Measurements from ENCODE around the gene SLC8A1. TPM values are rescaled to one million over a fixed set of nuclear protein-coding genes. Genes with fewer than 3 reads are reported as not detected.

The SLC8A1 gene
- total and polyA plus RNA-seq, 8 donors = 5.4 to 39.7 (median 6.6) TPM

DNA sequence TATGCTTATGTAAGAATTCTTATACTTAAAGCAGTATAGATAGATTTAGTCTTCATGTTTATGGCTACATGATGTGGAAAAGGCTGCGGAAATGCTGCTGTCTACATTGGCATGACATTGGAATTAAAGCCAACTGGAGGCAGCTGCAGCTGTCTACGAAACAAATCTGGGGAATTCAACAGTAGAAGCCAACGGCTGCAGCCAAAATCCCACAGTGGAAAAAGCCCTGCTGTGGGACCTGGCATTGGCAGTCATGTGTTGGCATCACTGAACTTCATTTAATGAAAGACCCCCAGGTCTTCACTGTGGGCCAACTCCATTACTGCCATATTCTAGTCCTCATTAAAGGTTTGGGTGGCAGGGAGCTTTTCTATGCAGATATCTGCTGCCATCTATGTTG lies 223.6 kb downstream of the SLC8A1 start:
- DNase-seq = no peak
- intact Hi-C loops (cut with DNase I) = no loop called here
- H3K9me3 ChIP-seq = no peaks in the 10 kb centered on the region

DNA sequence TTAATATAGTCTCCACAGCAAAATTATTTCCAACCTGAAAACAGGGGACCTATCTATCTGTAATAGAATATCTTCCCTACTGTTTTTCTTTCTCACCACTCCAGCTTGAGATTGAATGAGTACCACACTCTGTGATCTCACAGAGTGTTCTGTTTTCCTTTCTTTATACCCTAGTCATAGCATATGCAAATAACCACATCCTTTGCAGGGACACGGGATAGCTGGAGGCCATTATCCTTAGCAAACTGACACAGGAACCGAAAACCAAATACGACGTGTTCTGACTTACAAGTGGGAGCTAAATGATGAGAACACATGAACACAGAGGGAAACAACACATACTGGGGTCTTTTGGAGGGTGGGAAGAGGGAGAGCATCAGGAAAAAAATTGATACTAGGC lies 224.7 kb downstream of the SLC8A1 start:
- ATAC-seq = no peak
- TF ChIP-seq, protein P1, sequence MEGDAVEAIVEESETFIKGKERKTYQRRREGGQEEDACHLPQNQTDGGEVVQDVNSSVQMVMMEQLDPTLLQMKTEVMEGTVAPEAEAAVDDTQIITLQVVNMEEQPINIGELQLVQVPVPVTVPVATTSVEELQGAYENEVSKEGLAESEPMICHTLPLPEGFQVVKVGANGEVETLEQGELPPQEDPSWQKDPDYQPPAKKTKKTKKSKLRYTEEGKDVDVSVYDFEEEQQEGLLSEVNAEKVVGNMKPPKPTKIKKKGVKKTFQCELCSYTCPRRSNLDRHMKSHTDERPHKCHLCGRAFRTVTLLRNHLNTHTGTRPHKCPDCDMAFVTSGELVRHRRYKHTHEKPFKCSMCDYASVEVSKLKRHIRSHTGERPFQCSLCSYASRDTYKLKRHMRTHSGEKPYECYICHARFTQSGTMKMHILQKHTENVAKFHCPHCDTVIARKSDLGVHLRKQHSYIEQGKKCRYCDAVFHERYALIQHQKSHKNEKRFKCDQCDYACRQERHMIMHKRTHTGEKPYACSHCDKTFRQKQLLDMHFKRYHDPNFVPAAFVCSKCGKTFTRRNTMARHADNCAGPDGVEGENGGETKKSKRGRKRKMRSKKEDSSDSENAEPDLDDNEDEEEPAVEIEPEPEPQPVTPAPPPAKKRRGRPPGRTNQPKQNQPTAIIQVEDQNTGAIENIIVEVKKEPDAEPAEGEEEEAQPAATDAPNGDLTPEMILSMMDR (IDR thresholded peaks at IDR 0.05) = no peak
- H3K27ac ChIP-seq = no peak overlapping the region

More for the DNA sequence above, 223.6 kb downstream of the SLC8A1 start:
- Histone ChIP-seq H3K27ac (no peak overlapping the region), H3K27me3 (no peaks in the 10 kb centered on the region), H3K36me3 (no peaks in the 10 kb centered on the region), H3K4me1 (no peaks in the 10 kb centered on the region), H3K4me3 (no peak overlapping the region)
- TF ChIP-seq, protein P1 (IDR thresholded peaks at IDR 0.05) = no peak
- ATAC-seq = no peak

DNA sequence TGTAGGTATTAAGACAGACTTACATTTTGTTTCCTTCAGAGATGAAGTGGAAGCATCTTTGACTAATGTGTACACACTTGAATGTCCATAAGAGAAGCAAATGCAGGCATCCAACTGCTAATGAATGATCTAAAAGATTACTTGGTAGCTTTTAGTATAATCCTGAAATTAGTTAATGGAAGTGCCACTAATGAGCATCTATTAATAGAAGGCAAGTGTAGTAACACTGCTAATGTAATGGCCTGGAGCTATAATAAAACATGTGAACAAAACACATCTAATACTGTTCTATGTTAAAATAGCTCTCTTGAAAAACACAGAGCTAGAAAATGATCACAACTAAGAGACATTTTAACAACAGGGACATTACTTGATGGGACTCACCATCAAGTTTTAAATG lies 225.3 kb downstream of the SLC8A1 start:
- H3K9me3 ChIP-seq = no peaks in the 10 kb centered on the region
- H3K4me3 ChIP-seq = no peak overlapping the region
- no peaks in the 10 kb centered on the region for H3K27me3 ChIP-seq
- intact Hi-C loops (cut with DNase I) = no loop called here
- DNase-seq (no peak), ATAC-seq (no peak)
- no peaks in the 10 kb centered on the region for H3K36me3 ChIP-seq
- H3K27ac ChIP-seq = no peak overlapping the region
- TF ChIP-seq, protein P1 (IDR thresholded peaks at IDR 0.05) = no peak
- no peaks in the 10 kb centered on the region for H3K4me1 ChIP-seq

More for the DNA sequence above, 224.7 kb downstream of the SLC8A1 start:
- intact Hi-C loops (cut with DNase I) = no loop called here
- Histone ChIP-seq H3K4me1 (no peaks in the 10 kb centered on the region), H3K4me3 (no peak overlapping the region), H3K9me3 (no peaks in the 10 kb centered on the region), H3K36me3 (no peaks in the 10 kb centered on the region), H3K27me3 (no peaks in the 10 kb centered on the region)
- no peak for DNase-seq

DNA sequence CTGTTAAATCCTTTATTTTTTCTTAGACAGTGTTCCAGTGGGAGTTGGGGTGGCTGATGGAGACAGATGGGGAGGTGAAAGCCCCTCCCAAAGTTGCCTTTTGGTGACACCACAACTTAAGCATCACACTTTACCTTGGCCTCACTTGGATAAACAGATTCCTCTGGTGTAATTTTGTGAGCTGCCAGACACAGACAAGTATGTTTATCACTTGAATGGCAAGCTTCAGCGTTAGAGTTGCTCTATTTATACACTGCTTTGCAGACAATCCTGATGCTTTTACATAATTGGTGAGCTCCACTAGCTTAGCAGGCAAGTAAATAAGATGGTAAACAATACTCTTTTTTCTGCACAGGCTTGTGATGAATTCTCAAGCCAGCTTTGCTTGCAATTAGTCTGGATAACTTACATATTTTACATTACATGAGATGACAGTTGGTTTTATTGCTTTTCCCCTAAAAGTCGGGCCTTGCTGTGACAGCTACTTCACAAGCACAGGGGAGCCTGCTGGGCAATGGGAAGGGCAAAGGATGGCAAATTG lies 226.2 kb downstream of the SLC8A1 start:
- DNase-seq (no peak), ATAC-seq (no peak)
- Histone ChIP-seq H3K27ac (no peak overlapping the region), H3K4me3 (no peak overlapping the region), H3K4me1 (no peaks in the 10 kb centered on the region), H3K9me3 (no peaks in the 10 kb centered on the region), H3K36me3 (no peaks in the 10 kb centered on the region), H3K27me3 (no peaks in the 10 kb centered on the region)
- intact Hi-C loops (cut with DNase I) = no loop called here
- TF ChIP-seq, protein P1 (IDR thresholded peaks at IDR 0.05) = no peak

DNA sequence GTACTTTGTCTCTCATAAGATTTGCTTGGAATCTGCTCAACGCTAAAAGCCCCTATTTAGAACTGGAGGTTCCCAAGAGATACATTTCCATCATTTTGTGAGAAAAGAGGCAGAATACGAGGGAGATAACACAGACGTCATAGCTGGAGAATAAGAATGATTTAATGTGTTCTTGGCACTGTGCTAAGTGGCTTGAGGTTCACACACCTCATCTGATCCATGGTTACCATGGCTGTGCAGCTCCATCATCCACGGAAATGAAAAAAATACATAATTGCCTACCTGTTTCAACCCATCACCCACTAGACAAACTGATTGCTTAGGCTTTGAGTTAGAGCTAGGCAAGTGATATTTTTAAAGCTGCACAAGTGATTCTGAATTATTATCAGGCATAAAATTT lies 227.6 kb downstream of the SLC8A1 start:
- intact Hi-C loops (cut with DNase I) = no loop called here
- TF ChIP-seq, protein P1 (IDR thresholded peaks at IDR 0.05) = no peak

More for the DNA sequence above, 227.6 kb downstream of the SLC8A1 start:
- ATAC-seq = no peak
- Histone ChIP-seq H3K4me3 (no peak overlapping the region), H3K27me3 (no peaks in the 10 kb centered on the region), H3K4me1 (no peaks in the 10 kb centered on the region), H3K36me3 (no peaks in the 10 kb centered on the region), H3K27ac (no peak overlapping the region), H3K9me3 (no peaks in the 10 kb centered on the region)
- no peak for DNase-seq

All from left lung (tissue), 10 donors.